DOHH2 (cell line): Measurements from ENCODE around the gene KPNB1.

ENCODE experiments used
- H3F3A ChIP-seq: fragments of 200-600 bp; sonication (generic), shearing (Covaris generic); 2 replicates; pipeline ENCODE4 v1.6.0; 2016; ENCODE audit warnings: antibody characterized with exemption, mild to moderate bottlenecking; ENCODE audit not compliant: control insufficient read depth, insufficient read depth
- H3K27ac ChIP-seq: fragments of 200-600 bp; sonication (generic); 2 replicates; pipeline ENCODE4 v1.5.1; 2014; ENCODE audit warnings: low read depth, mild to moderate bottlenecking, low read length, moderate library complexity
- H3K27me3 ChIP-seq: fragments of 200-600 bp; sonication (generic); 2 replicates; pipeline ENCODE4 v1.6.1; 2014; ENCODE audit warnings: mild to moderate bottlenecking, low read length, mixed read lengths; ENCODE audit not compliant: control insufficient read depth
- H3K36me3 ChIP-seq: fragments of 200-600 bp; sonication (generic); 2 replicates; pipeline ENCODE4 v1.6.1; 2014; ENCODE audit warnings: mild to moderate bottlenecking, low read length, moderate library complexity, mixed read lengths; ENCODE audit not compliant: control insufficient read depth
- H3K4me1 ChIP-seq: fragments of 200-600 bp; sonication (generic); 2 replicates; pipeline ENCODE4 v1.6.1; 2014; ENCODE audit warnings: mild to moderate bottlenecking, low read length, mixed read lengths; ENCODE audit not compliant: control insufficient read depth
- H3K4me2 ChIP-seq: fragments of 200-600 bp; sonication (generic); 2 replicates; pipeline ENCODE4 v1.6.0; 2014; ENCODE audit warnings: mild to moderate bottlenecking, low read length, moderate library complexity
- H3K4me3 ChIP-seq: fragments of 200-600 bp; sonication (generic); 2 replicates; pipeline ENCODE4 v1.5.1; 2014; ENCODE audit warnings: mild to moderate bottlenecking, low read length, mixed read lengths
- H3K79me2 ChIP-seq: fragments of 200-600 bp; sonication (generic); 2 replicates; pipeline ENCODE4 v1.6.1; 2014; ENCODE audit warnings: mild to moderate bottlenecking, low read length, mixed read lengths; ENCODE audit not compliant: control insufficient read depth
- H3K9me2 ChIP-seq: fragments of 200-600 bp; sonication (generic); replicated peaks from 2 replicates; pipeline ENCODE4 v1.6.1; 2014; ENCODE audit warnings: mild to moderate bottlenecking, low read length, mixed read lengths; ENCODE audit not compliant: control insufficient read depth
- H3K9me3 ChIP-seq: fragments of 200-600 bp; sonication (generic); 2 replicates; pipeline ENCODE4 v1.6.1; 2014; ENCODE audit warnings: antibody characterized with exemption, low read length, mixed read lengths; ENCODE audit not compliant: control insufficient read depth, insufficient read depth
- H4K20me1 ChIP-seq: fragments of 200-600 bp; sonication (generic); 2 replicates; pipeline ENCODE4 v1.6.0; 2014; ENCODE audit warnings: low read depth, mild to moderate bottlenecking, antibody characterized with exemption, low read length, moderate library complexity; ENCODE audit not compliant: control insufficient read depth, insufficient read depth
- EZH2phosphoT487 ChIP-seq: fragments of 200-600 bp; sonication (generic); IDR thresholded peaks from 2 replicates; pipeline ENCODE4 v1.6.1; 2017; ENCODE audit warnings: borderline replicate concordance, mild to moderate bottlenecking, antibody characterized with exemption, low read length, moderate library complexity, mixed read lengths
- TF ChIP-seq, protein P1 (sequence below): fragments of 200-600 bp; sonication (generic); IDR thresholded peaks from one replicate; pipeline ENCODE4 v1.5.1; 2014; ENCODE audit warnings: antibody characterized with exemption, mild to moderate bottlenecking, low read depth, low read length; ENCODE audit not compliant: poor library complexity, severe bottlenecking

Gene KPNB1

DNA sequence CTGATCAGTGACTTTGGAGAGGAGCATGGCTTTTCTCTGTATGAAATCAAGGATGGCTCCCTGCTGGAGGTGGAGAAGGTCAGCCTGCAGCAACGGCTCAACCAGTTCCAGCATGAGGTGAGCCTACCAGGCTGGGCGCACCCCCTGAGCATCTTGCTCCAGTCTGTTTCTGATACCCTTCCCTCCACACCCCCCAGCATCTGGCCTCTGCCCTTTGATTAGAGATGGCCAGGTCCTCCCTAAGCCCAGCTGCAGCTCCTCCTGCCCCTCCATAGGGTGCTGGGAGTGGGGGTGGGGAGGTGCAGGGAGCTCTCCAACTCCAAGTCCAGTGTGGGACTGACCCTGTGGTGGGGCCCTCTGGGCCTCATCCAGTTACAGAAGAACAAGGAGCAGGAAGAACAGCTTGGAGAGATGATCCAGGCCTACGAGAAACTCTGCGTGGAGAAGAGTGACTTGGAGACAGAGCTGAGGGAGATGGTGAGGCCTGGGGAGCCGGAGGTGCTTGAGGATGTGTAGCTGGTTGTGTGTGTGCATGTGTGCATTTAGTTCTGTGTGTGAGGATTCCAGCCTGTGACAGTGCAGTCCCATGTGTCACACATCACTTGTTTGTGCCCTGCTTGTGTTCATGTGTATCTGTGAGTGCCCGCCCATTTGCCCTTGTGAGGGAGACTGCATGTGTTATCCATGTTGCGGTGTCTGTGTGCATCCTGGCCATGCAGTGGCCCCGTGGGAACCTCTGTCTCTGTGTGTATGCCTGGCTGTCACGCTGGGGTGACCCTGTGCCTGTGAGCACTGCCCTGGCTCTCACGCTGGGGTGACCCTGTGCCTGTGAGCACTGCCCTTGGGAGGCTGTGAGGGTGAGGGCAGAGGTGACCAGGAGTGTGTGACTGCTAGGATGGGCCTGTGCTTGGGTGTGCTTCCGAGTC lies 47.3 kb downstream of the KPNB1 start:
- Histone ChIP-seq H3K4me1 (peaks cover 39% of the 10 kb centered on the region), H3K27me3 (peaks cover 4% of the 10 kb centered on the region; the same call in 1 of the 2 replicates), H3K36me3 (no peaks in the 10 kb centered on the region), H4K20me1 (no peaks in the 10 kb centered on the region), H3K27ac (no peak overlapping the region), H3K4me2 (no peak overlapping the region), H3K4me3 (no peak overlapping the region), H3F3A (peaks cover 6% of the 10 kb centered on the region), H3K9me3 (no peaks in the 10 kb centered on the region), H3K9me2 (no peaks in the 10 kb centered on the region), H3K79me2 (no peaks in the 10 kb centered on the region)
- TF ChIP-seq, protein P1, sequence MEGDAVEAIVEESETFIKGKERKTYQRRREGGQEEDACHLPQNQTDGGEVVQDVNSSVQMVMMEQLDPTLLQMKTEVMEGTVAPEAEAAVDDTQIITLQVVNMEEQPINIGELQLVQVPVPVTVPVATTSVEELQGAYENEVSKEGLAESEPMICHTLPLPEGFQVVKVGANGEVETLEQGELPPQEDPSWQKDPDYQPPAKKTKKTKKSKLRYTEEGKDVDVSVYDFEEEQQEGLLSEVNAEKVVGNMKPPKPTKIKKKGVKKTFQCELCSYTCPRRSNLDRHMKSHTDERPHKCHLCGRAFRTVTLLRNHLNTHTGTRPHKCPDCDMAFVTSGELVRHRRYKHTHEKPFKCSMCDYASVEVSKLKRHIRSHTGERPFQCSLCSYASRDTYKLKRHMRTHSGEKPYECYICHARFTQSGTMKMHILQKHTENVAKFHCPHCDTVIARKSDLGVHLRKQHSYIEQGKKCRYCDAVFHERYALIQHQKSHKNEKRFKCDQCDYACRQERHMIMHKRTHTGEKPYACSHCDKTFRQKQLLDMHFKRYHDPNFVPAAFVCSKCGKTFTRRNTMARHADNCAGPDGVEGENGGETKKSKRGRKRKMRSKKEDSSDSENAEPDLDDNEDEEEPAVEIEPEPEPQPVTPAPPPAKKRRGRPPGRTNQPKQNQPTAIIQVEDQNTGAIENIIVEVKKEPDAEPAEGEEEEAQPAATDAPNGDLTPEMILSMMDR, result no peak
- TF ChIP-seq EZH2phosphoT487, result no peak

DNA sequence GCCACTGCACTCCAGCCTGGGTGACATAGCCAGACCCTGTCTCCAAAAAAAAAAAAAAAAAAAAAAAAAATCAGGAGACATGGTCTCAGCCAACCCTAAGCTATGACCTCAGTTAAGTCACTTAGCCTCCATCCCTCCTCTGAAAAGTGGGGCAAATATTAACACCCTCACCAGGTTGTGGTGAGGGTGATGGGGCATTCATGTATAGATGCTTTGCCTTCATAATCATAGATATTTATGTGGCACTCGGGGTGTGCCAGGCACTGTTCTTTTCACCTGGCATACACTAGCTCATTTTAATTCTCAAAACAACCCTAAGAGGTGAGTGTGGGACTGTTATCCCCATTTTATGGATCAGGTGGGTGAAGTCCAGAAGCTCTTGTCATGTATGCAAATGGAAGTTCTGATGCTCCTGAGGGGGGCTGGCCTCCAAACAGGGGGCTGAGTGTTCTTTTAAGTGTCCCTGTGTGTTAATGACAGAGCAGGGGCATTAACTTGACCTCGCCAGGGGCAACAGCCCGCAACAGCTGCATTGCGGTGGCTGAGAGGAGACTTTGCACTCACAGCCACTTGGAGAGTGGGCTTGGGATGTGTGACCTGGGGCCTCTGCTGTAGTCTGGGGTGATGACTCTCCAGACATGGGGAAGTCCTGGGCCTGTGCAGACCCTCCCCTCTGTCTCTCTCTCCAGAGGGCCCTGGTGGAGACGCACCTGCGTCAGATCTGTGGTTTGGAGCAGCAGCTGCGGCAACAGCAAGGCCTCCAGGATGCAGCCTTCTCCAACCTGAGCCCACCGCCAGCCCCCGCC lies 48.4 kb downstream of the KPNB1 start:
- peaks cover 4% of the 10 kb centered on the region; the same call in 1 of the 2 replicates for H3K27me3 ChIP-seq
- no peak overlapping the region for H3K27ac ChIP-seq
- no peaks in the 10 kb centered on the region for H4K20me1 ChIP-seq
- no peaks in the 10 kb centered on the region for H3K9me3 ChIP-seq
- H3K4me3 ChIP-seq, result no peak overlapping the region
- no peaks in the 10 kb centered on the region for H3K9me2 ChIP-seq
- H3F3A ChIP-seq, result peaks cover 6% of the 10 kb centered on the region
- H3K79me2 ChIP-seq, result no peaks in the 10 kb centered on the region
- TF ChIP-seq EZH2phosphoT487, result no peak
- TF ChIP-seq, protein P1, result no peak
- peaks cover 34% of the 10 kb centered on the region for H3K4me1 ChIP-seq
- H3K4me2 ChIP-seq, result no peak overlapping the region
- H3K36me3 ChIP-seq, result no peaks in the 10 kb centered on the region

DNA sequence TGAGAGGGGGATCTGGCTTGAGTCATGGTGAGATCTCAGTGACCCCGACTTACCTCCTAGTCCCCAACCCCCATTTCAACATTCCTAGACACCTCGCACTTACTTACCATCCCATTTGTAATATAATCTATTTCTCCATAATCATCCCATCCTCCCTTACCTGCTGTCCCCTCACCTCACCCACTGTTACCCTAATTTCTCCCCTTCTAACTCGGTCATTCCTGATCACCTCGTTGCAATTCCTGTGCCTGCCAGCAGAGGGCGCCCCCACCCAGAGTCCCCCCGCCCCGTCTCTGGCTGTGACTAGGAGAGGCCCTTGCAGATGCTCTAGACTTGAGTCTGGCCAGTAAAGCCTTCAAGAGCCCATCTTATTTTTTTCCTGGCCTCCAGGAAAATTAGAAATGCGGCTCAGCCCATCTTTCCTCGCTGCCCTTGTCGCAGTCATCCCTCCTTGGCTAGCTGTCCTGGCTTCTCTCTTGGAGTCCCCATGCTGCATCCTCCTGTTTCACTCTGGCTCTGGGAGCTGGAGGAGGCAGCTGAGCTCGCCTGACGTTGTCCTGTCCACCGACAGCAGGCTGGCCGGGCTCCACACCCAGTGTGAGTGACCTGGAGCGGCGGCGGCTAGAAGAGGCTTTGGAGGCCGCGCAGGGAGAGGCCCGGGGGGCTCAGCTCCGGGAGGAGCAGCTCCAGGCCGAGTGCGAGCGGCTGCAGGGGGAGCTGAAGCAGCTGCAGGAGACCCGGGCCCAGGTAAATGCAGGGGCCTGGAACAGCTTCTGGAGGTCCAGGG lies 49.2 kb downstream of the KPNB1 start:
- Histone ChIP-seq H3K9me2 (no peaks in the 10 kb centered on the region), H3F3A (peaks cover 3% of the 10 kb centered on the region), H3K36me3 (no peaks in the 10 kb centered on the region), H3K27ac (no peak overlapping the region), H3K4me3 (no peak overlapping the region), H3K79me2 (no peaks in the 10 kb centered on the region), H3K4me2 (no peak overlapping the region), H3K9me3 (no peaks in the 10 kb centered on the region), H4K20me1 (no peaks in the 10 kb centered on the region), H3K27me3 (peaks cover 4% of the 10 kb centered on the region; the same call in 1 of the 2 replicates), H3K4me1 (peaks cover 36% of the 10 kb centered on the region)
- TF ChIP-seq, protein P1, result peak; percentile 95
- no peak for TF ChIP-seq EZH2phosphoT487
